Islet of Langerhans (tissue), 1 donor: ENCODE measurements around the gene TCP11L2.
A peak's percentile ranks its signal among the peaks of the same experiment; 100 is the strongest.
"Not testable (repeated sequence)": the region's sequence is repeated elsewhere in the genome, so short reads cannot be mapped to it uniquely, and the experiment has no call there.

Experiments
- FAIRE-seq: peaks from one replicate; lab custom pipeline; 2011; peaks lifted over from hg19 to GRCh38; lab: Jason Lieb, UNC

TCP11L2 gene

GRCh38 chr12:106284358-106285105 is 18.0 kb upstream of the TCP11L2 start:
- no peak for FAIRE-seq

- no peak for FAIRE-seq
These were observed 16.6 kb upstream of the TCP11L2 start for GRCh38 chr12:106285982-106286381.

GRCh38 chr12:106286576-106287162 is 15.9 kb upstream of the TCP11L2 start:
- not testable (repeated sequence) for FAIRE-seq

GRCh38 chr12:106287364-106287763 is 15.2 kb upstream of the TCP11L2 start:
- no peak for FAIRE-seq

- FAIRE-seq, result no peak
These were observed 14.4 kb upstream of the TCP11L2 start for GRCh38 chr12:106288101-106288493.

GRCh38 chr12:106288494-106289195 is 13.9 kb upstream of the TCP11L2 start:
- FAIRE-seq, result no peak

- no peak for FAIRE-seq
These were observed 13.3 kb upstream of the TCP11L2 start for GRCh38 chr12:106289196-106289681.

GRCh38 chr12:106290666-106291065 is 11.9 kb upstream of the TCP11L2 start:
- FAIRE-seq, result no peak

GRCh38 chr12:106291342-106291741 is 11.2 kb upstream of the TCP11L2 start:
- peak; percentile 93 for FAIRE-seq

GRCh38 chr12:106292339-106292738 is 10.2 kb upstream of the TCP11L2 start:
- FAIRE-seq, result no peak

- FAIRE-seq, result no peak
These were observed 6.2 kb upstream of the TCP11L2 start for GRCh38 chr12:106296179-106296877.

GRCh38 chr12:106297075-106297474 is 5.5 kb upstream of the TCP11L2 start:
- FAIRE-seq, result no peak

GRCh38 chr12:106297681-106298080 is 4.9 kb upstream of the TCP11L2 start:
- FAIRE-seq, result no peak

GRCh38 chr12:106299202-106299774 is 3.2 kb upstream of the TCP11L2 start:
- no peak for FAIRE-seq

GRCh38 chr12:106300761-106301160 is 1.8 kb upstream of the TCP11L2 start:
- FAIRE-seq, result no peak

- no peak for FAIRE-seq
These were observed 1.3 kb upstream of the TCP11L2 start for GRCh38 chr12:106301241-106301610.

- FAIRE-seq, result no peak
These were observed 767 bp upstream of the TCP11L2 start for GRCh38 chr12:106301611-106302321.

- FAIRE-seq, result no peak
These were observed 778 bp downstream of the TCP11L2 start for GRCh38 chr12:106303202-106303820.

- FAIRE-seq, result no peak
These were observed 1.5 kb downstream of the TCP11L2 start for GRCh38 chr12:106304001-106304421.

GRCh38 chr12:106304797-106305196 is 2.3 kb downstream of the TCP11L2 start:
- FAIRE-seq, result no peak

GRCh38 chr12:106305376-106305775 is 2.8 kb downstream of the TCP11L2 start:
- FAIRE-seq, result no peak
